ENCODE data around the gene MEIS2. TPM values are rescaled to one million over a fixed set of nuclear protein-coding genes. Genes with fewer than 3 reads are reported as not detected.
"Not testable (repeated sequence)": the region's sequence is repeated elsewhere in the genome, so short reads cannot be mapped to it uniquely, and the experiment has no call there.

Gene MEIS2
- total RNA-seq, 1 donor from 2014 or later, result 76.9 TPM

DNA sequence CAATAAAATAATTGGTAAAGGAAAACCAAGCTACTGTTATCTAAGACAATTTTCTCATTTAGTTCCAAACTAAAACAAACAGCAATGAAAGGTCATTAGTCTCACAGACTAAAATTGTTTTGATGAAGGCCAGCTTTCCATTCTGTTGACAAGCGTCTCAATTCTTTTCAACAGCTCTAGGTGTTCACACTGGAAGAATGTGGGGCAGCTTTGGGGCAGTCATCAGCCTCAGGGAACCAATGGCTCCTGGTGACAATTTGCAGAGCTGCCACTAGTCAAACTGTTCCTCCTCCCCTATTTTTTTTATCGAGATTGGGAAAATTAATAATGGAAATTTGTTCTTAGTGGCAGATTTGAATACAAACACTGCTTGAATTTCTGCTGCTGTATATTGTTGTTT is 104.2 kb downstream of the MEIS2 start:
- no peak overlapping the region for H3K4me3 ChIP-seq
- H3K27me3 ChIP-seq, result no peaks in the 10 kb centered on the region
- H3K36me3 ChIP-seq, result no peaks in the 10 kb centered on the region
- H3K9me3 ChIP-seq, result no peaks in the 10 kb centered on the region
- no peak overlapping the region for H3K27ac ChIP-seq
- DNase-seq (ENCODE audit: extremely low spot score in 2 of 2), result no peak
- no peaks in the 10 kb centered on the region for H3K4me1 ChIP-seq
- intact Hi-C loops (cut with DNase I), result no loop called here
- no peak for TF ChIP-seq POLR2A (IDR thresholded peaks at IDR 0.05)
- TF ChIP-seq, protein P1, sequence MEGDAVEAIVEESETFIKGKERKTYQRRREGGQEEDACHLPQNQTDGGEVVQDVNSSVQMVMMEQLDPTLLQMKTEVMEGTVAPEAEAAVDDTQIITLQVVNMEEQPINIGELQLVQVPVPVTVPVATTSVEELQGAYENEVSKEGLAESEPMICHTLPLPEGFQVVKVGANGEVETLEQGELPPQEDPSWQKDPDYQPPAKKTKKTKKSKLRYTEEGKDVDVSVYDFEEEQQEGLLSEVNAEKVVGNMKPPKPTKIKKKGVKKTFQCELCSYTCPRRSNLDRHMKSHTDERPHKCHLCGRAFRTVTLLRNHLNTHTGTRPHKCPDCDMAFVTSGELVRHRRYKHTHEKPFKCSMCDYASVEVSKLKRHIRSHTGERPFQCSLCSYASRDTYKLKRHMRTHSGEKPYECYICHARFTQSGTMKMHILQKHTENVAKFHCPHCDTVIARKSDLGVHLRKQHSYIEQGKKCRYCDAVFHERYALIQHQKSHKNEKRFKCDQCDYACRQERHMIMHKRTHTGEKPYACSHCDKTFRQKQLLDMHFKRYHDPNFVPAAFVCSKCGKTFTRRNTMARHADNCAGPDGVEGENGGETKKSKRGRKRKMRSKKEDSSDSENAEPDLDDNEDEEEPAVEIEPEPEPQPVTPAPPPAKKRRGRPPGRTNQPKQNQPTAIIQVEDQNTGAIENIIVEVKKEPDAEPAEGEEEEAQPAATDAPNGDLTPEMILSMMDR (IDR thresholded peaks at IDR 0.05), result no peak
- TF ChIP-seq POLR2AphosphoS5 (IDR thresholded peaks at IDR 0.05; ENCODE audit: insufficient read depth in 1 of 2, low read depth in 1 of 2), result no peak

- Histone ChIP-seq H3K4me1 (no peaks in the 10 kb centered on the region), H3K27me3 (no peaks in the 10 kb centered on the region), H3K36me3 (no peaks in the 10 kb centered on the region), H3K27ac (no peak overlapping the region), H3K4me3 (no peak overlapping the region), H3K9me3 (no peaks in the 10 kb centered on the region)
- TF ChIP-seq POLR2AphosphoS5 (IDR thresholded peaks at IDR 0.05; ENCODE audit: insufficient read depth in 1 of 2, low read depth in 1 of 2) (no peak), POLR2A (IDR thresholded peaks at IDR 0.05) (no peak)
- TF ChIP-seq, protein P1 (IDR thresholded peaks at IDR 0.05), result no peak
- intact Hi-C loops (cut with DNase I), result no loop called here
- no peak for DNase-seq (ENCODE audit: extremely low spot score in 2 of 2)
Measured at GRCh38 chr15:36994790-36995189, 105.6 kb downstream of the MEIS2 start.

DNA sequence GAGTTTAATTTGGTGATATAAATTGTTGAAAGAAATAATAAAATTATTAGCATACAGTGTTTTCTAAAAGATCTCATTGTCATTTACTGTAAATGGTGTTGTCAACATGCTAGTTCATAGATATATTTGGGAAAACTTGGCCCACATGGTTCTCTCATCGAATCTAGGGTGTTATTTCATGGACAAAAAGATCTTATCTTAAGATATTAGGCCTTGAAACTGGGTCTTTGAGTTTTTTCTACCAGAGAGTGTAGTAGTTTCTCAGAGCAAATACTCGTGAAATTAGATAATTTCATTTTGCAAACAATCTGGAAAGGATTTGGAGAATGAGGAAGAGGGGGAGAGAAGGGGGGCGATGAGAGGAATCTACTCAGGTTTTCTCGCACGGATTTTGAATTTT is 107.9 kb downstream of the MEIS2 start:
- H3K27me3 ChIP-seq, result no peaks in the 10 kb centered on the region
- no peaks in the 10 kb centered on the region for H3K36me3 ChIP-seq
- no peak overlapping the region for H3K4me3 ChIP-seq
- H3K27ac ChIP-seq, result no peak overlapping the region
- no peaks in the 10 kb centered on the region for H3K9me3 ChIP-seq
- intact Hi-C loops (cut with DNase I), result no loop called here
- DNase-seq (ENCODE audit: extremely low spot score in 2 of 2), result no peak
- no peaks in the 10 kb centered on the region for H3K4me1 ChIP-seq
- TF ChIP-seq, protein P1 (IDR thresholded peaks at IDR 0.05), result no peak
- TF ChIP-seq POLR2A (IDR thresholded peaks at IDR 0.05) (no peak), POLR2AphosphoS5 (IDR thresholded peaks at IDR 0.05; ENCODE audit: insufficient read depth in 1 of 2, low read depth in 1 of 2) (no peak)

- TF ChIP-seq POLR2A (IDR thresholded peaks at IDR 0.05), result no peak
- TF ChIP-seq, protein P1 (IDR thresholded peaks at IDR 0.05), result no peak
- no peak for TF ChIP-seq POLR2AphosphoS5 (IDR thresholded peaks at IDR 0.05; ENCODE audit: insufficient read depth in 1 of 2, low read depth in 1 of 2)
- no peaks in the 10 kb centered on the region for H3K27me3 ChIP-seq
- no peaks in the 10 kb centered on the region for H3K4me1 ChIP-seq
- no peak overlapping the region for H3K27ac ChIP-seq
- no peaks in the 10 kb centered on the region for H3K9me3 ChIP-seq
- H3K4me3 ChIP-seq, result no peak overlapping the region
- intact Hi-C loops (cut with DNase I), result no loop called here
- H3K36me3 ChIP-seq, result no peaks in the 10 kb centered on the region
- DNase-seq (ENCODE audit: extremely low spot score in 2 of 2), result no peak
Measured at GRCh38 chr15:36988947-36989346, 111.4 kb downstream of the MEIS2 start.

GRCh38 chr15:36982430-36982829 is 117.9 kb downstream of the MEIS2 start:
- Histone ChIP-seq H3K27me3 (no peaks in the 10 kb centered on the region), H3K4me1 (no peaks in the 10 kb centered on the region), H3K4me3 (no peak overlapping the region), H3K27ac (no peak overlapping the region), H3K36me3 (no peaks in the 10 kb centered on the region), H3K9me3 (no peaks in the 10 kb centered on the region)
- TF ChIP-seq POLR2AphosphoS5 (IDR thresholded peaks at IDR 0.05; ENCODE audit: insufficient read depth in 1 of 2, low read depth in 1 of 2) (no peak), POLR2A (IDR thresholded peaks at IDR 0.05) (no peak)
- TF ChIP-seq, protein P1 (IDR thresholded peaks at IDR 0.05), result no peak
- DNase-seq (ENCODE audit: extremely low spot score in 2 of 2), result no peak
- intact Hi-C loops (cut with DNase I), result no loop called here

DNA sequence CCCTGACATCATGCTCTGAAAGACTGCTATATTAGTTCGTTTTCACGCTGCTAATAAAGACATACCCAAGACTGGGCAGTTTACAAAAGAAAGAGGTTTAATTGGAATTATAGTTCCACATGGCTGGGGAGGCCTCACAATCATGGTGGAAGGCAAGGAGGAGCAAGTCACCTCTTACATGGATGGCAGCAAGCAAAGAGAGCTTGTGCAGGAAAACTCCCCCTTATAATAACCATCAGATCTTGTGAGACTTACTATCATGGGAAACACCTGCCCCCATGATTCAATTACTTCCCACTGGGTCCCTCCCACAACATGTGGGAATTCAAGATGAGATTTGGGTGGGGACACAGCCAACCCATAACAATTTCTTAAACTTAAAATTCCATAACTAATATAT is 120.1 kb downstream of the MEIS2 start:
- H3K27me3 ChIP-seq; DNase-seq (ENCODE audit: extremely low spot score in 2 of 2); H3K4me3 ChIP-seq; H3K27ac ChIP-seq; H3K4me1 ChIP-seq; intact Hi-C loops (cut with DNase I); H3K9me3 ChIP-seq; H3K36me3 ChIP-seq: not testable (repeated sequence)

Data from vagina (tissue), 2 donors.